ENCODE results near the gene ZBTB5. TPM values are rescaled to one million over a fixed set of nuclear protein-coding genes. Genes with fewer than 3 reads are reported as not detected.

ZBTB5 gene
- total and polyA plus RNA-seq, 2 of the 13 experiments (the other 11 are each of a cell fraction or from before 2014, with no cell fraction given): 12.5 to 20.5 TPM

DNA sequence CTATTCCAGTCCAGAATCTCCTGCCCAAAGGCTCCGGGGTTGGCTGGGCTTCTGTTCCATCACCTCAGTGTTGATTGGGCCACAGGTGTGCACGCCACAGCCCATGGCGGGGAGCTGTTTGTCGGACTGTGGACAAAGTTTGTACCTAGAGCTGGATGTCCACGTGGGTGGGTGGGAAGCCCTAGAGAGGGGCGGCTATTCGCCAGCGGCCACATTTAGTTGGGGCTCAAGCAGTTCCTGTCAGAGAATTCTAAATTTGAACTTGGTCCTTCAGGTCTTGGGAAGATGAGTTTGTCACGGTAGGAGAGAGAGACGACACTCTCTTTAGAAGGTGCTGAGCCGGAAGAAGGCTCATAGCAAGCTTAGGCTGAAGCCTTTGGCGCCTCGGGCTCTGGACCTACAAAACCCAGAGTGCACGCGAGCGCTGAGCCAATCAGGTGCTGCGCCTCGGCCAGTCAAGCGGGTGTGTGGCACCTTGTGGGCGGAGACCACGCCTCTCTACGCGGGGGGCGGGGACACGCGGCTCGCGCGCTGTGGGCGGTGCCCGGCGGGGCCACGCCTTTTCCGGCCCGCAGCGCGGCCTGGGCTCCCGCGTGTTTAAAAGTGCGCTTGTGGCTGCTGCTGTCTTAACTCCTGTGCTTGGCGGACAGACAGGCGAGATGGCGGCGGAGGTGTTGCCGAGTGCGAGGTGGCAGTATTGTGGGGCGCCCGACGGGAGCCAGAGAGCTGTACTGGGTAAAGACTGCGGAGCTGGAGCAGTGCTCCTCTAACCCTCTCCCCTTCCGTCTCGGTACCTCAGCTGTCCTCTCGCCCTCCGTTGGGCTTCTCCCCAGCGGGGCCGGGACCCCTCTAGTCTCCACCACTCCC, 20.4 kb upstream of the ZBTB5 start, which contains the start of gene POLR1E (continued):
- TF ChIP-seq FOXC1 (CRISPR knock-in tag; IDR thresholded peaks at IDR 0.05; ENCODE audit: borderline replicate concordance): peak; percentile 22; the same call in 1 of the 2 replicates
- peak; percentile 49; the same call in 1 of the 2 replicates for TF ChIP-seq ZBTB38 (CRISPR knock-in tag; IDR thresholded peaks at IDR 0.05)
- TF ChIP-seq ZNF646 (CRISPR knock-in tag; IDR thresholded peaks at IDR 0.05): no peak
- no peak for TF ChIP-seq BRF2 (CRISPR knock-in tag; IDR thresholded peaks at IDR 0.05)
- TF ChIP-seq, protein P1, sequence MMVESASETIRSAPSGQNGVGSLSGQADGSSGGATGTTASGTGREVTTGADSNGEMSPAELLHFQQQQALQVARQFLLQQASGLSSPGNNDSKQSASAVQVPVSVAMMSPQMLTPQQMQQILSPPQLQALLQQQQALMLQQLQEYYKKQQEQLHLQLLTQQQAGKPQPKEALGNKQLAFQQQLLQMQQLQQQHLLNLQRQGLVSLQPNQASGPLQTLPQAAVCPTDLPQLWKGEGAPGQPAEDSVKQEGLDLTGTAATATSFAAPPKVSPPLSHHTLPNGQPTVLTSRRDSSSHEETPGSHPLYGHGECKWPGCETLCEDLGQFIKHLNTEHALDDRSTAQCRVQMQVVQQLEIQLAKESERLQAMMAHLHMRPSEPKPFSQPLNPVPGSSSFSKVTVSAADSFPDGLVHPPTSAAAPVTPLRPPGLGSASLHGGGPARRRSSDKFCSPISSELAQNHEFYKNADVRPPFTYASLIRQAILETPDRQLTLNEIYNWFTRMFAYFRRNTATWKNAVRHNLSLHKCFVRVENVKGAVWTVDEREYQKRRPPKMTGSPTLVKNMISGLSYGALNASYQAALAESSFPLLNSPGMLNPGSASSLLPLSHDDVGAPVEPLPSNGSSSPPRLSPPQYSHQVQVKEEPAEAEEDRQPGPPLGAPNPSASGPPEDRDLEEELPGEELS (CRISPR knock-in tag; IDR thresholded peaks at IDR 0.05): peak; percentile 34; the same call in 1 of the 2 replicates
- TF ChIP-seq HDAC2 (CRISPR knock-in tag; IDR thresholded peaks at IDR 0.05): peak; percentile 19; the same call in 1 of the 2 replicates
- no peak for TF ChIP-seq ZNF567 (CRISPR knock-in tag; IDR thresholded peaks at IDR 0.05; ENCODE audit: borderline replicate concordance)
- no peak for TF ChIP-seq MED13 (CRISPR knock-in tag; IDR thresholded peaks at IDR 0.05)
- no peak for TF ChIP-seq NFE2L1 (CRISPR knock-in tag; IDR thresholded peaks at IDR 0.05; ENCODE audit: borderline replicate concordance)
- TF ChIP-seq ZNF7 (CRISPR knock-in tag; IDR thresholded peaks at IDR 0.05): no peak
- no peak for TF ChIP-seq NFRKB (IDR thresholded peaks at IDR 0.05)
- TF ChIP-seq ZNF451 (CRISPR knock-in tag; IDR thresholded peaks at IDR 0.05): no peak
- no peak for TF ChIP-seq ZNF326 (CRISPR knock-in tag; IDR thresholded peaks at IDR 0.05; ENCODE audit: borderline replicate concordance)
- TF ChIP-seq REL (CRISPR knock-in tag; conservative IDR thresholded peaks at IDR 0.05): no peak
- TF ChIP-seq NFYB (CRISPR knock-in tag; IDR thresholded peaks at IDR 0.05): peak; percentile 80
- peak; percentile 83 for TF ChIP-seq NFYC (CRISPR knock-in tag; IDR thresholded peaks at IDR 0.05)
- peak; percentile 93 for TF ChIP-seq TFDP2 (CRISPR knock-in tag; IDR thresholded peaks at IDR 0.05)
- TF ChIP-seq ZNF775 (CRISPR knock-in tag; IDR thresholded peaks at IDR 0.05; ENCODE audit: borderline replicate concordance): no peak

Data from HepG2 (cell line).